Stomach (tissue), 4 donors: Measurements from ENCODE around the gene INPP5A.

Experiments used
- POLR2AphosphoS5 ChIP-seq, 3 donors: sonication (generic); formaldehyde crosslinking; IDR thresholded peaks; one replicate each; pipeline ENCODE4 v1.6.1; 2016; ENCODE audit warnings: antibody characterized with exemption in 3 of 3
- TF ChIP-seq, protein P1 (sequence below), 7 experiments: fragments of 450-650 bp in 4 of 7; fragments of 200-600 bp in 3 of 7; sonication (generic) in 3 of 7; IDR thresholded peaks; one replicate each; pipeline ENCODE4 v1.5.1; 2016 to 2019; ENCODE audit warnings: antibody characterized with exemption in 7 of 7, control low read depth in 2 of 7, mild to moderate bottlenecking in 1 of 7

DNA sequence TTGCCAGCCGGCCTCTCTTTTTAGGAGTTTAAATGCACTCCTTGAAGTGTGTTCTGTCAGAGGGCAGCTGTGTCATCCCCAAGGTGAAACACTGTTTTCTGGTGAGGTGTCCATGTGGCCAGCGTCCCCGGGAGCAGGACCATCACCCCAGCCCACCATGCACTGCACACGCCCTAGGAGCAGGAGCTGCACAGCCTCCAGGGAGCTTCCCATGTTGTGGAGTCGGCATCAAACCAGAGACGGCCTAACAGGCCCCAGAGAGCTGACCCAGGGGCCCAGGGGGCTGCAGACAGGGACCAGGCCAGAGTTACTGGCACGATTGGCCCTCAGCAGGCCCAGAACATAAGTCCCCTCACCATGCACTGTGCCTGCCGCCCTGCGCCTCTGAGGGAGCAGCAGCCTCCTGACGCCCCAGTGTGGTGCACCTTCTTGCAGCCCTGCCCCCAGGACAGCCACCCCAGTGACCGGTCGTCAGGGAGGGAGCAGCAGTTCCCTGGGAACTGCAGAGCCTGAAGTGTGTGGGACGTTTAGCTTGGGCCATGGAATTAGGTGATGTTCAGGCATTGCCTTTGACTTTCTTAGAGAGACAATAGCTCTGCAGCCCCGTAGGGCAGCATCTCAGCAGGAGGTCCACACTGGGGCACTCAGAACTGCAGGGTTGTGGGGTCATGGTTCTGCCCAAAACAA lies 150.4 kb downstream of the INPP5A start:
- TF ChIP-seq, protein P1, sequence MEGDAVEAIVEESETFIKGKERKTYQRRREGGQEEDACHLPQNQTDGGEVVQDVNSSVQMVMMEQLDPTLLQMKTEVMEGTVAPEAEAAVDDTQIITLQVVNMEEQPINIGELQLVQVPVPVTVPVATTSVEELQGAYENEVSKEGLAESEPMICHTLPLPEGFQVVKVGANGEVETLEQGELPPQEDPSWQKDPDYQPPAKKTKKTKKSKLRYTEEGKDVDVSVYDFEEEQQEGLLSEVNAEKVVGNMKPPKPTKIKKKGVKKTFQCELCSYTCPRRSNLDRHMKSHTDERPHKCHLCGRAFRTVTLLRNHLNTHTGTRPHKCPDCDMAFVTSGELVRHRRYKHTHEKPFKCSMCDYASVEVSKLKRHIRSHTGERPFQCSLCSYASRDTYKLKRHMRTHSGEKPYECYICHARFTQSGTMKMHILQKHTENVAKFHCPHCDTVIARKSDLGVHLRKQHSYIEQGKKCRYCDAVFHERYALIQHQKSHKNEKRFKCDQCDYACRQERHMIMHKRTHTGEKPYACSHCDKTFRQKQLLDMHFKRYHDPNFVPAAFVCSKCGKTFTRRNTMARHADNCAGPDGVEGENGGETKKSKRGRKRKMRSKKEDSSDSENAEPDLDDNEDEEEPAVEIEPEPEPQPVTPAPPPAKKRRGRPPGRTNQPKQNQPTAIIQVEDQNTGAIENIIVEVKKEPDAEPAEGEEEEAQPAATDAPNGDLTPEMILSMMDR (IDR thresholded peaks at IDR 0.05) = no peak
- TF ChIP-seq POLR2AphosphoS5 (IDR thresholded peaks at IDR 0.05) = no peak
